ENCODE measurements around the gene DDT.

GRCh38 chr22:24001314-24001713 is 27.1 kb upstream of the DDT start:
- TF ChIP-seq, protein P1, sequence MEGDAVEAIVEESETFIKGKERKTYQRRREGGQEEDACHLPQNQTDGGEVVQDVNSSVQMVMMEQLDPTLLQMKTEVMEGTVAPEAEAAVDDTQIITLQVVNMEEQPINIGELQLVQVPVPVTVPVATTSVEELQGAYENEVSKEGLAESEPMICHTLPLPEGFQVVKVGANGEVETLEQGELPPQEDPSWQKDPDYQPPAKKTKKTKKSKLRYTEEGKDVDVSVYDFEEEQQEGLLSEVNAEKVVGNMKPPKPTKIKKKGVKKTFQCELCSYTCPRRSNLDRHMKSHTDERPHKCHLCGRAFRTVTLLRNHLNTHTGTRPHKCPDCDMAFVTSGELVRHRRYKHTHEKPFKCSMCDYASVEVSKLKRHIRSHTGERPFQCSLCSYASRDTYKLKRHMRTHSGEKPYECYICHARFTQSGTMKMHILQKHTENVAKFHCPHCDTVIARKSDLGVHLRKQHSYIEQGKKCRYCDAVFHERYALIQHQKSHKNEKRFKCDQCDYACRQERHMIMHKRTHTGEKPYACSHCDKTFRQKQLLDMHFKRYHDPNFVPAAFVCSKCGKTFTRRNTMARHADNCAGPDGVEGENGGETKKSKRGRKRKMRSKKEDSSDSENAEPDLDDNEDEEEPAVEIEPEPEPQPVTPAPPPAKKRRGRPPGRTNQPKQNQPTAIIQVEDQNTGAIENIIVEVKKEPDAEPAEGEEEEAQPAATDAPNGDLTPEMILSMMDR (IDR thresholded peaks at IDR 0.05) = no peak
- no peak for TF ChIP-seq POLR2A (IDR thresholded peaks at IDR 0.05)

Measured in prostate gland (tissue), 2 donors.